ENCODE data around the gene DNTT.
A peak's percentile ranks its signal among the peaks of the same experiment; 100 is the strongest.

The DNTT gene

GRCh38 chr10:96352027-96352426 lies 47.8 kb downstream of the DNTT start:
- DNase-seq, result no peak

DNA sequence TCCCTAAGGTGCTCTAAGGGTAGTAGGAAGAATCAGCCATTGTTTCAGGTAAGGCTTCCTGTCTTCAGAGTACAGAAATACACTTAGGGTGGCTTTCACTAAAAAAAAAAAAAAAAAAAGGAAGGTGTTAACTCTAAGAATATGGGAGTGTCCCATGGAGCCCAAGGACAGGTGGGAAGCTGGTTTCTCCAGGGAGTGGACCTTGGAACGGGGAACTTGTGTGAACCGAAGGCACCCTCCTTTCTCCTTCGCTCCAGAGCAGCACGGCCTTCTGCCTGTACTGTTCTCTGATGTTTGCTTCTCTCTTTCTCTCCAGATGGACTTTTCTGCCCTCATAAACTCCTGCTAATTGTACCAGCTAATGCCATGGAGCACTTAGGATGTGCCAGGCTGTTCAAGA lies 48.3 kb downstream of the DNTT start:
- no peak for DNase-seq

DNA sequence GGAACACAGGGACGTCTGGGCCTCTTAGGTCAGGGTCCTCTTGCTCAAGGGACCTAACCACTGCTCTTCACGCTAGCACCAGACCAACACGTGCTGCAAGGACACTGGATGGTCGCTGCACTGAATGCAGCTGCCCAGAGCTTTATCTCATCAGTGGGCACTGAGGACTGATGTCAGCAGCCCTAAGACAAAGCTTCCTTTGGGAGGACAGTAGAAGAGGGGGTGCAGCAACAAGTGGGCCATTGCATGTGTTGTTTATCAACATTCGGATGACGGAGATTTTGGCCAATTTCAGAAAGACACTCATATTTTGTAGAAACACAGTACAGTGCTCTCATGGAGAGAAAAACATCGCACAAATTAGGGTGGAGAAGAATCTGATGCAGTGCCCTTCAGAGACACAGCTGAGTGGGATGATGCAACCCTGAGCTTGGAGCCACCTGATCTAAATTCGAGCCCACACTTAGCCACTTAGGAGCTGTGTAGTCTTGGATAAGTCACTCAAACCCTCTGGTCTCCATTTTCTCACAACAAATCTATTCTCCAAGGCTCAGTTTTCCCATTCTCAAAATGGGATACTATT lies 52.9 kb downstream of the DNTT start:
- no peak for DNase-seq

GRCh38 chr10:96358851-96359540 lies 54.8 kb downstream of the DNTT start, which contains the start of gene OPALIN:
TSS of gene OPALIN (minus strand) at chr10:96359002. CDS start at chr10:96358896, 106 bp downstream.
- no peak for DNase-seq

- DNase-seq, result no peak
Measured at GRCh38 chr10:96359616-96360015, 55.4 kb downstream of the DNTT start.

DNA sequence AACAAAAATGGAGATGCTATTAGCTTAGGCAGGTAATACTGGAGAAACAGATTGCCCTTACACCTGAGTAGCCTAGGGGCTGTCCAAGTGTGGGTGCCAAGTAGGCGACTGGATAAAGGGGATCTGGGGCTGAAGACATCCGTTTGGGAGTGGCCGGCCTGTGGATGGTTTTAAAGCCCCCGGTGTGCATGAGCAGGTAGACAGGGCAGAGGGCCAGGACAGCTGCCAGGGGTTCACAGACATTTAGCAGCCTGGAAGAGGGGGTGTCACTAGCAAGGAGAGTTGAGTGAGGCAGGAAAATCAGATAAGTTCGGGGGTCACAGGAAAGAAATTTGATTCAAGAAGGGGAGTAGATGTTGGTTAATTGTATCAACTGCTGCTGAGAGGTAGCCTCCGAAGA lies 56.1 kb downstream of the DNTT start:
- DNase-seq, result no peak

GRCh38 chr10:96360766-96361165 lies 56.5 kb downstream of the DNTT start:
- no peak for DNase-seq

GRCh38 chr10:96365571-96365970 lies 61.3 kb downstream of the DNTT start:
- no peak for DNase-seq

DNA sequence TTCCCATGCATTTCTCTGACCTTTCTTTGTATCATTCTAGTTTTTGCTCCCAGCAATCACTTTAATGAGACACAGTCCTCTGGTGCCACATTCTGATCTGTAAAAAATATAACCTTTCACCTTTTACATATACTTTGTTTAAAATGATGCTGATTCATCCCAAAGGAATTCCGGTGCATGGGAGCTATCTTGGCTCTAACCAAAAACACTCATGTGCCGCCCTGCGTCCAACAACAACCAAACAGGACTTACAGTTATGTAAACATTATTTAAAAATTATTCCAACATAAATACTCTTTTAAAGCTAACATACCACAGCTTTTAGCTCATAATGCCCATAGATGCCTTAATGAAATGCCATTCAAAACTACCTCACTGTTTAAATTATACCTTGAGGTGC lies 62.3 kb downstream of the DNTT start:
- no peak for DNase-seq

DNA sequence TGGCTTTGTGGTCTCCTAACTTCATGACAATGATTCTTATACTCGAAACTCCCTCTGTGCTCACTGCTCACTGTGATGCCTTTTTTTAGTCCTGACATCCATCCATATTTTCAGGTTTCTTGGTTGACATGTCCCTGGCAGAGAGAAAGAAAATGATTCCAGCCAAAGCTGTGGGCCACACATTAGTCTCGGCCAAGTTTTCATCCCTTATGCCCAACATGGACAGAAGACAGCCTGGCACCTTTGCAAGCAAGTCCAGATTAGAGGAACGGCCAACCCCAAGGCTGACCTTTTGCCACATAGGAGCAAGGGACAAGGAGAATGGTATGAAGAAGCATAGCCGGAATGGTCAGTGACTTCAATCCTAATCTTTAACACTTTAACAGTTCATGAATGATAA lies 63.2 kb downstream of the DNTT start:
- no peak for DNase-seq

GRCh38 chr10:96368971-96369370 lies 64.7 kb downstream of the DNTT start:
- DNase-seq, result no peak

DNA sequence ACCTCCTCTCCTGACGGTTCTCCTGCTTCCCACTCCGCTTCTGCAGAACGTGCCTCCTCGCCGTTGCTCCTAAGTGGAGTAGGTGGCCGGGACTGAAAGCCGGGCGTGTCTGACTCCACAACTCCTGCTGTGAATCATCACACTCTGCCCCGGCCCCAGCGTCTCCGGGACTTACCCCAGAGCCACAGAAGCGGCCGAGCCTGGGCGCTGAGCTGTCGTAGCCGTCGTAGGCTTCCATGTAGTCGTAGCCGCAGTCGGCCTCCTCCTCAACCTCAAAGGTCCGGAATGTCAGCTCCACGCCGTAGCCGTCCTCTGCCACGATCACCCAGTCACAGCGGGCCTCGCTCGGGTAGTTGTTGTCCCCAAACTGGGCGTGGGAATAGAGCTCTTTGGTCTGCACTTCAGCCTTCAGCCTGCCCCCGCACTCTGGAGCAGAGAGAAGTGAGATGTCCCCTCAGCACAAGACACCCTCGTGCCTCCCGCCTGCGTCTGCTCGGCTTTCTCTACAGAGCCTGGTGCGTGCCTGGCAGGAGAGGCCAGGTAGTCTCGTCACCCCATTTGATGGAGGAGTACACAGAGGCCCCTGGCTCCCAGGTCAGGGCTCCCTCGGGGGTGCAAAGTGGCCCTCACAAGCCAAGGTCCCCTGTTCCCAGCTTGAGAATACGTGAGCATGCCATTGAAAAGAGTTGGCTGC lies 65.8 kb downstream of the DNTT start:
- DNase-seq, result no peak

- peak; percentile 55 for DNase-seq
Measured at GRCh38 chr10:96370584-96371157, 66.4 kb downstream of the DNTT start.

DNA sequence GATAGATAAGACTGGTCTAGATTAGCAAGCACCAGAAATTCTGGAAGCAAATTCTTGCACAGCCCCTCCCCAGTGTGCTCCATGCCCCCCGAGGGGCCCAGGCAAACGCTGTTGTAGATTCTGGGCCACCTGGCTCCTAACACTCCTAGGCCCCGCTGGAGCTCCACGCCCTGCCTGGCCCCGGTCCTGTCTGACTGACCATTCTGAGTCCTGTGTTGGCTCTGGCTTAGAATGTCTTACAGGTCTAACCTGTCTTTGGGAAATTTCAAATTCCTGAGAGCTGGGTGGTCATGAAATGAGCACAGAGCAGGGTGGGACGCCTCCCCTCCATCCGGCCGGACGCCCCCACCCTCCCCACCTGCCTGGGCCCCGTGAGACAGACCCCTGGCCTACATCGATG lies 67.1 kb downstream of the DNTT start:
- no peak for DNase-seq

- no peak for DNase-seq
Measured at GRCh38 chr10:96374004-96374403, 69.8 kb downstream of the DNTT start.

- DNase-seq, result no peak
Measured at GRCh38 chr10:96374639-96374984, 70.4 kb downstream of the DNTT start.

- peak; percentile 70 for DNase-seq
Measured at GRCh38 chr10:96374985-96375830, 71.0 kb downstream of the DNTT start.

GRCh38 chr10:96376483-96376882 lies 72.2 kb downstream of the DNTT start:
- no peak for DNase-seq

GRCh38 chr10:96377816-96378294 lies 73.6 kb downstream of the DNTT start:
- no peak for DNase-seq

DNA sequence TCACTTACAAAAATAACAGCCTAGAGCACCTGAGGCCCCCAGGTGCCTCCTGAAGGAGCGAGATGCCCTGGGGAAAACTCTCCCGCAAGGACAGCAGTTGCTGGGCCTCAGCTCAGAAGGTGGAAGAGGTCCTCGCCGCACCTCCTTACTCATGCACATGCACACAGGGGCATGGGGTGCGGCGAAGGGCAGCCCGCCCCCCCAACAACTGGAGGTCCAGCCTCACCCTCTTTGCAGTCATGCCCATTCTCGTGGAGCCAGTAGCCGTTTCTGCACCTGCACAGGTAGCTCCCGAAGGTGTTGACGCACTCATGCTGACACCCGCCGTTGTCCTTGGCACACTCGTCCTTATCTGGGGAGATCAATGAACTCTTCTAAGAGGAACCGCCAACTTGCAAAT lies 74.5 kb downstream of the DNTT start:
- DNase-seq, result no peak

DNA sequence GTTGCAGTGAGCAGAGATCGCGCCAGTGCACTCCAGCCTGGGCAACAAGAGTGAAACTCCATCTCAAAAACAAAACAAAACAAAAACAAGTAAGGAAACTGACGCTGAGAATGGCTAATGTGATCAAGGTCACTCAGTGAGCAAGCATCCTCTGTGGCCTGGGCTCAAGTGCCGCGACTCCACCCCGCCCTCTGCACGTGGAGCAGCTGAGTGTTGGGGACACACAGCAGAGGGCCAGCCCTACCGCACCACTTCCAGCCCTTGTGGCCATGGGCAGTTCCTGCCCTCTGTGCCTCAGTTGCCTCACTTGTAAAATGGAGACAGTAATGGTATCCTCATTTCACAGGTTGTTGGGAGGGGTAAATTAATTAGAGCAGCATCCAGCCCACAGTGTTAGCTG lies 75.5 kb downstream of the DNTT start:
- DNase-seq, result no peak

DNA sequence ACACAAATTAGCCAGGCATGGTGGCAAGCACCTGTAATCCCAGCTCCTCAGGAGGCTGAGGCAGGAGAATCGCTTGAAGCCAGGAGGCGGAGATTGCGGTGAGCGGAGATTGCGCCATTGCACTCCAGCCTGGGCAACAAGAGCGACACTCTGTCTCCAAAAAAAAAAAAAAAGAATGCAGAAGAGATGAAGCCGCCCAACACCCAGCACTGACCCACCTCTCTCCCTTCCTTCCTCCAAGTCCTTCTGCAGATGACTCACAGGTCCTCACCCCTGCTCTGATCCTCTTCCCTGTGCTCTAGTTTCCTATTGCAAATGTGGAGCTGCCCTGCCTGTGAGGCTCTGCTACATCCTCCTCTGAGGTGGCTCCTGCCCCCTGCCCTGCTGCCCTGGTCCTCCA lies 76.6 kb downstream of the DNTT start:
- no peak for DNase-seq

DNA sequence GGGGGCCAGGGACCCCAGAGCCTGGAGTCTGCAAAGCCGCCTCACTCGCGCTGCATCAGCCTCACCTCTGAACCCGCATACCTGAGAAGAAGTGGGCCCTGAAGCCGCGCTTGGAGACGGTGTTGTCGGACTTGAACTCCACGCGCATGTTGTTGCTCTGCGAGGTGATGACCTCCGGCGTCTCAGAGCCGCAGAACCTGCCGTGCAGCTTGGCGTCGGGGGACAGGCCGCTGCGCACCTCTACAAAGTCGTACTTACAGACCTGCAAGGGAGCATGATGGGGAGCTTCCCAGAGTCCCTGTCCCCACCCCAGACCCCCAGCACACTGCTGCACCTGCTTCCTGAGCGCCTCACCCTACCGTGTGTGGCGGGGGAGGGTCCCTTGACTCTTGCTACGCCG lies 80.3 kb downstream of the DNTT start:
- no peak for DNase-seq
